ENCODE measurements around the gene ADH1C.
"Not testable (repeated sequence)": the region's sequence is repeated elsewhere in the genome, so short reads cannot be mapped to it uniquely, and the experiment has no call there.

Gene ADH1C

DNA sequence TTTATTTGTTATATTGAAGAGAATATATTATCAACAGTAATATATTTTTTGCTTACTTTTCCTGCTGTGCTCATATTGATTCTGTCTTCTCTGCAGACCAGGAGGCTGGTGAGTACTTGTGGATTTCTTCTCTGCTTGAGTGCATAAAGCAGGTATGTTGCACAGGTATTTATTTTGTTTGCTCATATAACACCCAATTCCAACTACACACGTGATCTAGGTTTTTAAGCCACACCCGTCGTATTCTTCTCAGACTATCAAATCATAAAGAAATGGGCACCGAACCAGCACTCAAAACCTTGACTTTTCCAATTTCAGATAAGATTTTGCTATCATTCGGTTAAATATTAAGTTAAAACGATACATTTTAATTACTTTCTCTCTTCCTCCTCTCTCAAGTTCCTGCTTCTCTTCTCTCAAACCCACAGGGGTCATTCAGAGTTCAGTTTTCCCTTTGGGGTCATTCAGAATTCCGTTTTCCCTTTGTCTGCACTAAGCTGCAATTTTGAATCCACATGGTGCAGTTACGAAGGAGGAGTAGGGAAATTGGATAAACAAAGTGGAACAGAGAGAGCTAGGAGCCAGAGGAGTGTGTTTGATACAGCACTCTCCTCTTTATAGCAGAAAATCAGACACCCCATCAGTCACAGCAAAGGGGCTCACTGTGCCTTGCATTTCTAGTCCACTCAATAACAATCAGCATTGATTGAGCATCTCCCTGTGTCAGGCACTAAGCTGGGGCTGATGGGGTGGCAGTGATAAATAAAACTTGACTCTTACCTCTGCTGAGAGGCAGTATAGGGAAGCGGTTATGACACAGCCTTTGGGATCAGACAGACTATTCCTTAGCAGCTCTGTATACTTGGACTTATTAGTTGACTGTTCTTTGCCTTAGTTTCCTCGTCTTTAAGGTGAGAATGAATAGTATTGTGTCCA lies at the start of gene ADH1C:
TSS of gene ADH1C (minus strand) at position 145 of the 936 bp plus-strand sequence. CDS start at position 74, 71 bp downstream.
- DNase-seq, result no peak
- intact Hi-C loops (cut with DNase I), result no loop called here

DNA sequence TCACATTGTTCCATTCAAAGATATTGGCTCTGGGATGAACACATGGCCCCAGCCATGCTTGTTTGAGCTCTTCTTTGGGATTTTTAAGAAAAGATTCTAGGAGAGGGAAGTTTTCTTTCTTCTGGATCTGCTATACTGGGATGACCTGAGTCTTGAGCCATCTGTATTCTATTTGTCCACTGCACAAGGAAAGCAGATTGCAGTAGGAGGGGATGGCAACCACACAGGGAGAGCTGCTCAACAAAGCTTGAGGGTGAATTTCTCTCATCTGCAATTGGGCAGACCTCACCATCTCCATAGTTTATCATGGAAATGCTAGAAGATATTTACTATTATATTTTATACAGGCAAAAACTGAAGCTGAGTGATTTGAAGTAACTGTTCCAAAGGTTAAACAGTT lies 48.3 kb upstream of the ADH1C start:
- no peak for DNase-seq
- intact Hi-C loops (cut with DNase I), result loop anchor here (10.0 kb wide), 1 partner anchor 196 kb away; no protein-coding TSS in a partner anchor

DNA sequence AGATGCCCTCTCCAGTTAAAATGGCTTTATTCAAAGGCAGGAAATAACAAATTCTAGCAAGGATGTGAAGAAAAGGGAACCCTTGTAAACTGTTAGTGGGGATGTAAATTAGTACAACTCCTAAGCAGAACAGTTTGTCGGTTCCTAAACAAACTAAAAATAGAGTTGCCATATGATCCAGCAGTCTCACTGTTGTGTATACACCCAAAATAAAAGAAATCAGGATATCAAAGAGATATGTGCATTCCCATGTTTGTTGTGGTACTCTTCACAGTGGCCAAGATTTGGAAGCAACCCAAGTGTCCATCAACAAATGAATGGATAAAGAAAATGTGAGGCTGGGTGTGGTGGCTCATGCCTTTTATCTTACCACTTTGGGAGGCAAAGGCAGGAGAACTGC lies 46.5 kb upstream of the ADH1C start:
- intact Hi-C loops (cut with DNase I), result no loop called here
- no peak for DNase-seq

DNA sequence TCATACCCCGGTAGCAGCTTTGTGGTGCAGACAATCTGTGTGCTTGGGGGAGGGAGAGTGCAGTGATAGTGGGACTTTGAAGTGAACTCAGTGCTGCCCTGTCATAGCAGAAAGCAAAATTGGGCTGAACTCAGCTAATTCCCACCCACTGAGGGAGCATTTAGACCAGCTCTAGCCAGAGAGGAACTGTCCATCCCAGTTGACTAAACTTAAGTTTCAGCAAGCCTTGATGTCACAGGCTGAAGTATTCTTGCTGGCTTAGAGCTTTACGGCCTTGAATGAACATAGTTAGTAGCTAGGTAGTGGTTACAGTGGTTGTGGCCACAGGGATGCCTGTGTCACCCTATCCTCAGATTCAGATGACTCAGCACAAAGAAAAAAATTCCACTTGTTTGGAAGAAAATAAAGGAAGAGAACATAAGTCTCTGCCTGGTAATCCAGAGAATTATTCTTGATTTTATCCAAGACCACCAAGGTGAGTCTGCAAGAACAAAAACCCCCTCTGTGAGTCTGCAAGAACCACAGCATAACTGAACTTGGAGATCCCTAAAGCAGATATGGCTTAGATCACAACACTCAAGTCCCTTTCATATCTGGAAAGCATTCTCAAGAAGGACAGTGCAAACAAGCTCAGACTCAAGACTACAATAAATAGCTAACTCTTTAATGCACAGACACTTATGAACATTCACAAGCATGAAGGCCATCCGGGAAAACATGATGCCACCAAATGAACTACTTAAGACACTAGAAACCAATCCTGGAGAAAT lies 43.2 kb upstream of the ADH1C start:
- intact Hi-C loops (cut with DNase I), result no loop called here
- DNase-seq, result no peak

DNA sequence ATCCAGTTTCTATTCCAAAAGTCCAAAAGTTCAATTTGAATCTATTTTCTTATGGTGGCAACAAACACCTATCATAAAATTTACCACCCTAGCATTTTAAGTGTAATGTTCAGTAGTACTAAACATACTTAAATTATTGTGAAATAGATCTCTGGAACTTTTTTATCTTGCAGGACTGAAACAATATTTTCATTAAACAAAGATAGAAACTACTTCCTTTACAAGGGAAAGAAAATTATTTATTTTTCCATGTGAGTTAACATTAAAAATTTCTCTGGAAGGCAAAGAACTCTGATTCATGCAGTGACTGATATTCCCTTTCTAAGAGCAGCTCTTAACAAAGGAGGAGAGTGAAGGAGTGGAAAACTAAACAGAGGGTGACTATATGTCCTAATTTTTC lies 42.4 kb upstream of the ADH1C start:
- intact Hi-C loops (cut with DNase I), result no loop called here

DNA sequence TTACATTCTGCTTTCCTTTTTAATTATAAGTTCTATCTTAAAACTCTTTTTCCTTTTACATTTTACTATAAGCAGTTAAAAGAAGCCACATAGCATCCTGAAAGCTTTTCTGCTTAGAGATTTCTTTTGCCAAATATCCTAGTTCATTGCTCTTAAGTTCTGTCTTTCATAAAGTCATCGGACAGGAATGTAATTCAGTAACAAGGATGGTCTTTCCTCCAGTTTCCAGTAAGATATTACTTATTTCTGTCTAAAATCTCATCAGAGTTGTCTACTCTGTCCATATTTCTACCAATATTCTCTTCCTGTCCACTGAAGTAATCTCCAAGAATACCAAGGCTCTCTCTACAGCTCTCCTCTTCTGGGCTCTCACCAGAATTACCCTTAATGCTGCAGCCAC lies 37.5 kb upstream of the ADH1C start:
- intact Hi-C loops (cut with DNase I), result no loop called here

More for the DNA sequence above, 42.4 kb upstream of the ADH1C start:
- DNase-seq, result no peak

DNA sequence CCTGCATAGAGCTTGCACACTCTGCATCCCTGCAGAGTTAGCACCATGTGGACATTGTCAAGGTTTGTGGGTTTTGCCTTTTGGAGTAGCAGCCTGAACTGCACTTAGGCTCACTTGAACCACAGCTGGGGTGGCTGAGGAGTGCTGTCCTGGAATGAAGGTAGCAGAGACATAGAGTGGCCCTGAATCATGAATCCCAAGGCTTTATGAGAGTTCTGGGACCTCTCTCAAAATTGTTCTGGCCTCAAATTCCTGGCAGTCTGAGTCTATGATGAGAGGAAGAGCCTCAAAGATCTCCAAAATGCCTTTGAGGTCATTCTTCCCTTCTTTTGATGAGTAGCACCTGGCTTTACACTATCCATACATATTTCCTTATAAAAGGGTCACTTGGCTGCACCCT lies 37.1 kb upstream of the ADH1C start:
- intact Hi-C loops (cut with DNase I), result no loop called here
- no peak for DNase-seq

More for the DNA sequence above, 37.5 kb upstream of the ADH1C start:
- no peak for DNase-seq

DNA sequence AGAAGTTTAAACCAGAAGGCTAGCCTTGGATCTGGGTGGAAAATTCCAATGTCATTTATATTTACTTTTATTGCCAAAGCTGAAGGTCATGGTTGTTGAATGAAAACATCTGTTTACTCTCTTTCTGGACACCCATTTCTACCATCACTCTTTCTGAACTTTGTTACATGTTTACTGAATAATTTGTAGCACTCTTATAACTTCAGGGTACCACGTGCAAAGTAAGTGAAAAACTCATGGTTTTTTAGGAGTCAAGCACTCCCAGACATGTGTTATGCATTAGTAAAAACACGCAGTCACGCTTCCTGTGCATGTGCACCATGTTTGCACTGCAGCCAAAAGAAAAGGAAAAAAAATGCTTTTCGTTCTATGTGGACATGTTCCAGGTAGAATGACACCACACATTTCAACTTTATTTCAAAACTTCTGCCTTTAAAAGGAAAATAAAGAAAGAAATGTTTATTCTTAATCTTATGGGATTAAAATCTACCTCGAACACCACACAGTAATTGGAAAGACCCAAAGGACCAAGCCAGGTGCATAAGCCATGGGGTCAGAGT lies 31.4 kb upstream of the ADH1C start:
- intact Hi-C loops (cut with DNase I), result no loop called here
- DNase-seq, result no peak

DNA sequence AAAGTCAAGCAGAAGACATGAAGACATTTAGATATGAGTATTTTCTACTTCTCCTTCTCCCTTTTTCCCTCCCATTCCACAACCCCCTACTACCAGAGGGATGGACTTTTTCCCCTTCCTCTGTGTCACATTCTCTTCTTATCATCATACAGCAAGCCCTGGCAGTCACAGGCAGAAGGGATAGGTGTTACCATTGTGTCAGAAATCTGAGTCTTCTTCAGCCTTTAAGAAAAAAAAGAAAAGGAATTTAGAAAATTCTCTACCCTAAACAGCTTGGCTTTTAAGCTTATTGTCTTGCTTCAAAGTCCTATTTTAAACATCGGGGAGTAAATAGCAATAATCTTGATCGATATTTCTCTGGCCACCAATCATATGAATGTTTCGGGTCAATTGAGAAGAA lies 30.9 kb upstream of the ADH1C start:
- intact Hi-C loops (cut with DNase I), result no loop called here
- DNase-seq, result no peak

DNA sequence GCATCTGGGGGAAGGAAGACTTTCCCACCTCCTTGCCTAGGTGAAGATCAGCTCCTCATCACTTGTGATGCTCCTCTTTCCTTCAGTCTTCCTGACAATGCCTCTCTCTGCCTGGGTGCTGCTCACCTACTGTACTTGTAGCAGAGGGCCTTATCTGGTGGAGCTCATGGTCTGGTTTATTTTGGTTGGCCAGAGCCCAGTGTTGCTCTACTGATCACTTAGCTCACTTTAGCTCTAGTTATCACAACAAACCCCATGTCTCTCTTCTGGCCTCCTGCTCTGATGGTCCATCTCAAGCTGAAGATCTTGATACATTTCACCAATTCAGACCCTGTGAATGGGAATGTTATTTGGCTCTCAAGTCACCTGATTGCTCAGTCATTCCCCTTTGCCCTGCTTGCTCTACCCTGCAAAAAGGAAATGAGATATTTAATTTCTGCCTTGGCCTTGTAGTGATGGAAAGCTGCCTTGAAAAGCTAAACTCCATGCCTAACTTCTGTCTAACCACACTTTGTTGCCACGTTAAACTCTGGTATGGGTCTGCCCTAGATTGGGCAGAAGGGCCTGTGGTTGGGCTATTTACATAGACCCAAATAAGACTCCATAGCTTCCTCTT lies 30.3 kb upstream of the ADH1C start:
- intact Hi-C loops (cut with DNase I), result no loop called here

DNA sequence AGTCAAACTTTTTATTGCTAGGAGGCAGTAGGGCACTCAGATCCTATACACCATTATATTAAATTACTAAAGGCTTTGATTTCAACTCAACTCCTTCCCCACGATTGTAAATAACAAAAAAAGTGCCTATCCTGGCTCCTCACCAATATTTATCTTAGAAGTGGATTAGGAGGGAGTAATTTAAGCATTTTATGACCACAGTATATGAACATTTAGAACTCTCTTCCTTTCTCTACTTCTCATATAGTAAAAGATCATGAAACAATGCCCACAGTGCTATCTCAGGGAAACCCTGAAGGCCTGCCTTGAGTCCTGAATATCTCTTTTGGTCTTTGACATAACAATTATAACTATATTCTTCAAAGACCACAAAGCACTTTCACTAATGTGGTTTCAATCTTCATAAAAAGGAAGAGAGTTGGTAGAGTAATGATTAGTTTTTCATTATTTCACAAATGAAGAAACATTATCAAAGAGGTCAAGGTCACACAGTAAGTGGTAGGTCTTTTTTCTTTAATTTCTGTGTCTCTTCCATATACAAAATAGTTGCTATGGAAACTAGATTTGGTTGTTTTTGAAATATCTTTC lies 29.1 kb upstream of the ADH1C start:
- intact Hi-C loops (cut with DNase I), result no loop called here
- no peak for DNase-seq

More for the DNA sequence above, 30.3 kb upstream of the ADH1C start:
- DNase-seq, result no peak

DNA sequence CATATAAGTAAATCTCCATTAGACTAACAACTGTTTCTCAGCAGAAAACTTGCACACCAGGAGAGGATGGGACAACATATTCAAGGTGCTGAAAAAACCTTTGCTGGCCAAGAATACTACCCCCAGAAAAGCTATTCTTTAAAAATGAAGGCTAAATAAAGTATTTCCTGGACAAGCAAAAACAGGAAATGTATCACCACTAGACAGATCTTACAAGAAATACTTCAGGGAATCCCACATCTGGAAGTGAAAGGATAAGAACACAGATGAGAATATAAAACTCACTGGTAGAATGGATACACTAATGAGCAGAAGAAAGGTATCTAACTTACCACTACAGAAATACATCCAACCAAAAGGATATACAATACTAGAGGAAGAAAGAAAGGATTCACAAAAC lies 27.0 kb upstream of the ADH1C start:
- DNase-seq, result no peak
- intact Hi-C loops (cut with DNase I), result no loop called here

DNA sequence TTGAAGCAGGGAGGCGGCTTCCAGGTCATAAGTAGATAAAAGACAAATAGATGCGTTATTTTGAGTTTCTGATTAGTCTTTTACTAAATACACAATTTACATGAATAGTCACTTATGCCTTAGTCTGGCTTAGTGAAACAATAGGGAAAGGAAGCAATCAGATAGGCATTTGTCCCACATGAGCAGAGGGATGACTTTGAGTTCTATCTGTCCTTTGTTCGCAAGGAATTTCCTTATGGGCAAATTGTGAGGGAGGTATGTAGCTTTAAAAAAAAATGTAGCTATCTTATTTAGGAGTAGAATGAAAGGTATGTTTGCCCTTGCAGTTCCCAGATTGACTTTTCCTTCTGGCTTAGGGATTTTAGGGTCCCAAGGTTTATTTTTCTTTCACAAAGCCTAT lies 26.3 kb upstream of the ADH1C start:
- DNase-seq, result no peak
- intact Hi-C loops (cut with DNase I), result no loop called here

DNA sequence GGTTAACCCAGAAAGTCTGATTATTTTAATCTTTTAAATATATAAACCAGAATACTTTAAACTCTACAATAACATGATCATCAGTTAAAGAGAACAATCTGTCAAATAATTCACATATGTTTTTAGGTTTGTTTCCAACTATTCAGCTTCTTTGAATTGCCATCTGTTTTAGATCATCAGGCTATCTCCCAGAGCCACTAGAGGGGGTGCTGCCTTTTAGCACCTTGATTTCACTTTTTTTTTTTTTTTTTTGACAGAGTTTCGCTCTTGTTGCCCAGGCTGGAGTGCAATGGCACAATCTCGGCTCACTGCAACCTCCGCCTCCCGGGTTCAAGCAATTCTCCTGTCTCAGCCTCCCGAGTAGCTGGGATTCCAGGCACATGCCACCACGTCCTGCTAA lies 24.8 kb upstream of the ADH1C start:
- DNase-seq; intact Hi-C loops (cut with DNase I): not testable (repeated sequence)

DNA sequence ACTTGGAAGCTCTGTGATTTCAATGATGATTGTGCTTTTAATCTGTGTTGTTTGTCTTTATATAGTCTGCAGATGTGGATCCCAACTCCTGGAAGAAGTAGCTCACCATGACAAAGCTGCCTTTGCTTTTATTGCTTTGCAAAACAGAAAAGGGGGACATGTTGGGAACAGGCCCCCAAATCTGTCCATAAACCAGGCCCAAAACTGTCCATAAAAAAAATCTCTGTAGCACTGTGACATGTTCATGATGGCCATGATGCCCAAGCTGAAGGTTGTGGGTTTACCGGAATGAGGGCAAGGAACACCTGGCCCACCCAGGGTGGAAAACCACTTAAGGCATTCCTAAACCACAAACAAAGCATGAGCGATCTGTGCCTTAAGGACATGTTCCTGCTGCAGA lies 19.9 kb upstream of the ADH1C start:
- intact Hi-C loops (cut with DNase I); DNase-seq: not testable (repeated sequence)

DNA sequence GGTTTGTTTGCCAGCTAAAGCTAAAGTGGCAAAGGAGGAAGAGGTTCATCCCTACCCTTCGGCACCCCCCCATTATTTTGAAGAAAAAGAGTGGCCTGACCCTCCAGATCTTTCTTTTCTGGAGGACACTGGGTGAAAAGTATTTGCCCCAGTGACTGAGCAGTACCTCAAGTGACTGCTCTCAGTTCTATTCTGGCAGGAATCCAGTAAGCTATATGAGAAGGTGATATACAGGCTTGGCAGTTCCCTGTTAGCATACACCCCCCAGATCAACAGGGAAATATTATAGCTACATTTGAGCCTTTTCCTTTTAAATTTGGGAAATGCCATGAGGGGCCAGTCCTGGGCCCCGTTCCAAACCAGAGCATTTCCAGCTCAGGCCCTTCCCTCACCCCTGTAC lies 15.3 kb upstream of the ADH1C start:
- intact Hi-C loops (cut with DNase I); DNase-seq: not testable (repeated sequence)

DNA sequence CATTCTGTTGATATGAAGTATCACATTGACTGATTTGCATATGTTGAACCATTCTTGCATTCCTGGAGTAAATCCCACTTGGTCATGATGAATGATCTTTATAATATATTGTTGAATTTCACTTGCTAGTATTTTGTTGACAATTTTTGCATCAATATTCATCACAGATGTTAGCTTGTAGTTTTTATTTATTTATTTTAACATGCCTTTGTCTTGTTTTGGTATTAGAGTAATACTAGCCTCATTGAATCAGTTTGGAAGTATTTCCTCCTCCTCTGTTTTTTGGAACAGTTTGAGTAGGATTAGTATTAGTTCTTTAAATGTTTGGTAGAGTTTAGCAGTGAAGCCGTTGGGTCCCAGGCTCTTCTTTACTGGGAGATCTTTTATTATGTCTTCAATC lies 13.9 kb upstream of the ADH1C start:
- DNase-seq, result no peak
- intact Hi-C loops (cut with DNase I), result no loop called here

DNA sequence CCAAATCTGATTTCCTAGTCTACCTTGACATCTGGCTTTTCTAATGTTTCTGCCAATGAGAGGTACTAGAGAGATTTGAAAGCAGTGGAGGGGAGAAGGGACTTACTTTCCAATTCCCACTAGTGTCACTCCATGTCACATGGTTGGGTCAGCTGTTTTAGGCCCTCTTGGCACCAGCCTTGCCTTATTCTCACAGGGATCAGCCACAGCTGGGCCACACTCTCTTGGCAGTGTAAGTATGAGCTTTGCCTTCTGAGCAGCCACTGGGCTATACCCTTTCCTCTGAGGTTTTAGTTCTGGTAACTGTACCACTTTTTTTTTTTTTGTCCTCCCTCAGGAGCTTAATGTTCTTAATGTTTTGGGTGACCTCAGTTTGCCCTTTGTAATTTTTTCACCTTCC lies 10.2 kb upstream of the ADH1C start:
- intact Hi-C loops (cut with DNase I), result no loop called here
- no peak for DNase-seq

DNA sequence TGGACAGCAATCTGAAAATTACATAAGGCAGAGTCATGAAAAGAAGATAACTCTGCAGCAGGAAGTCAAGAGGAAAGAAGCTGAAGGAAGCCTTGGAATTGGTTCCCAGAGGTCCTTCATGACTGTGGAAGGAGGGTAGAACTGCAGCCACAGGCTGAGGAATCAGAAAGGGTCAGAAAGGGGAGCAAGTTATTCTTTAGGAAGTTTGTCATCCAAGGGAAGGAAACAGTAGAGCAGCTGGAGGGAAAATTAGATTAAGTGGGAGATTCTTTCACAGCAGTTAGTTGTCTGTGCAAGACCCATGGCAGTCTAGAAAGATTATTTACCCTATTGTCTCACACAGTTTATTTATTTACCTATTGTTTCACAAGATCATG lies 9.3 kb upstream of the ADH1C start:
- DNase-seq, result no peak
- intact Hi-C loops (cut with DNase I), result no loop called here

DNA sequence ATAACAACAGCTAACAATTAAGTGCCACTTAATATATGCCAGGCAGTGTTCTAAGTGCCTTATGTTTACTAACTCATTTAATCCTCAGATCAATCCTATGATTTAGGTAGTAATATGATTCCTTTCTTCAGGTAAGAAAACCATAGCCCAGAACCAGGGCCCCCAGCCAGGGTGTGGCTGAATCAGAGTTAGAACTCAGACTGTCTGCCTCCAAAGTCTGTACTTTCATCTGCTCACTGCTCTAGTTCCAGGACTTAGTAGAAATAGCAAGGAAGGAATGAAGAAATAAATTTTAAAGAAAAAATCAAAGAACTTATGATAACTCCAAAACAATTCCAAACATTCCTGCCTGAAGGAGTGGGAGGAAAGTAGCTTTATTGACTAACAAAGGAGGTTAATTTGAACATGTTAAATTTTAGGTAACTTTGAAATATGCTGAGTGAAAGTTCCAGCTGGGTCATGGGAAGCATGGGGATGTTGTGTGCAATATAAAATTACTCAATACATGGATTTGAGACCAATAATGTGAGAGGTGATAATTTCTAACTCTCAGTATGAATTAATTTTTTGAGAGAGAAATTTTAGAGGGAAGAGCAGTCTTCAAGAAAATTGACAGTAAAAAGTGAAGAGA lies 8.8 kb upstream of the ADH1C start:
- intact Hi-C loops (cut with DNase I), result no loop called here

More for the DNA sequence above, 8.8 kb upstream of the ADH1C start:
- no peak for DNase-seq

Measured in posterior cingulate gyrus (tissue), 11 donors.